ENCODE data around the gene PEX5. TPM values are rescaled to one million over a fixed set of nuclear protein-coding genes. Genes with fewer than 3 reads are reported as not detected.

PEX5 gene
- total RNA-seq, 1 donor from 2014 or later = 50.2 TPM

DNA sequence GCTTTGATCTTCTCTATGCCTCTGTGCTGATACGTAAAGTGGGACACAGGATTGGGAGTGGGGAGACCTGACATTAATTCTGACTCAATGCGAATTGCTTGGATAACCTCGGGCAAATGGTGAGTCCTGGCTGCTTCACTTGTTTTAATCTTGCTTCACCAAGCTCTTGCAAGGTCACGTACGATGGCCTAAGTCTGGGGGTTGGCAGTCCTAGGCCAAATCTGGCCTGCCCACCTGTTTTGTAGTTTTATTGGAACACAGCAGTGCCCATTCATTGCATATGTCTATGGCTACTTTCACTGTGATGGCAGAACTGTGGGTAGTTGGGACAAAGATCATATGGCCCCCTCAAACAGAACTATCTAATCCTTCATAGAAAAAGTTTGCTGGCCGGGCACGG, 45.9 kb upstream of the PEX5 start:
- TF ChIP-seq, protein P1, sequence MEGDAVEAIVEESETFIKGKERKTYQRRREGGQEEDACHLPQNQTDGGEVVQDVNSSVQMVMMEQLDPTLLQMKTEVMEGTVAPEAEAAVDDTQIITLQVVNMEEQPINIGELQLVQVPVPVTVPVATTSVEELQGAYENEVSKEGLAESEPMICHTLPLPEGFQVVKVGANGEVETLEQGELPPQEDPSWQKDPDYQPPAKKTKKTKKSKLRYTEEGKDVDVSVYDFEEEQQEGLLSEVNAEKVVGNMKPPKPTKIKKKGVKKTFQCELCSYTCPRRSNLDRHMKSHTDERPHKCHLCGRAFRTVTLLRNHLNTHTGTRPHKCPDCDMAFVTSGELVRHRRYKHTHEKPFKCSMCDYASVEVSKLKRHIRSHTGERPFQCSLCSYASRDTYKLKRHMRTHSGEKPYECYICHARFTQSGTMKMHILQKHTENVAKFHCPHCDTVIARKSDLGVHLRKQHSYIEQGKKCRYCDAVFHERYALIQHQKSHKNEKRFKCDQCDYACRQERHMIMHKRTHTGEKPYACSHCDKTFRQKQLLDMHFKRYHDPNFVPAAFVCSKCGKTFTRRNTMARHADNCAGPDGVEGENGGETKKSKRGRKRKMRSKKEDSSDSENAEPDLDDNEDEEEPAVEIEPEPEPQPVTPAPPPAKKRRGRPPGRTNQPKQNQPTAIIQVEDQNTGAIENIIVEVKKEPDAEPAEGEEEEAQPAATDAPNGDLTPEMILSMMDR (conservative IDR thresholded peaks at IDR 0.05) = no peak
- no peaks in the 10 kb centered on the region for H3K4me1 Mint-ChIP-seq (ENCODE audit: unreplicated experiment)
- no peak for DNase-seq (ENCODE audit: extremely low spot score, unreplicated experiment)
- H3K9me3 Mint-ChIP-seq = no peaks in the 10 kb centered on the region
- H3K27me3 Mint-ChIP-seq = no peaks in the 10 kb centered on the region
- peaks cover 52% of the 10 kb centered on the region for H3K36me3 Mint-ChIP-seq
- no peak overlapping the region for H3K27ac Mint-ChIP-seq
- H3K4me3 Mint-ChIP-seq = no peak overlapping the region

DNA sequence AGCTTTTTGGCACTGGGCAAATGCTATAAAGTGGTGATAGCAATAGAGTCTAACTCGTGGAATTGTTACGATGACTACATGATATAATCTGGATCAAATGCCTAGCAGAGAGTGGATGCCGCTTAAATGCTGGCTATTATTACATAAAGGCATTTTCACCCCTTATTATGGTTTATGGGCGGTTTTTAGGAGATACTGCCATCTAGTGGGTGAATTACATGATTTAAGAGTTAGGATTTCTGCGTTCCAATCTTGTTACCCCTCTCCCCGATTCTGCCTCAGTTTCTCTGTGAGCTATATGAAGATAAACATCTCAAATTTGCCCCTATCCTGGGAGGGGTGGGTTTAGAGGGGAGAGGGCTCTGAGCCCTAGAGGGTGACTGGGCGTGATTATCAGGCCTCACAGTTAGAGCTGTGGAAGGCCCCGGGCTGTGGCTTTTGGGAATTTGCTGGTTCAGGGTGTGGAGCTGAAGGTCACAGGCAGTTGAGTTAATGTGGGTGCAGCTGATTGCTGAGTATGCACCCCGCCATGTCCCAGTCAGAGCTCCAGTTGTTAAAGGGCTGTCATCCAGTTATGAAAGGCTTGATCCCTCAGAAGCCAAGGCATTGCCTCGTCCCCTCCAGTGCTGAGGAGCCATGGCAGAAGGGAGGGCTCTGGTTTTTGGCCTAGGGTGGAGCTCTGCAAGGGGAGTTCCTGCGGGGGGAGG, 44.9 kb upstream of the PEX5 start:
- Mint-ChIP-seq H3K27ac (no peak overlapping the region), H3K9me3 (no peaks in the 10 kb centered on the region), H3K36me3 (peaks cover 45% of the 10 kb centered on the region), H3K4me3 (no peak overlapping the region), H3K4me1 (ENCODE audit: unreplicated experiment) (no peaks in the 10 kb centered on the region), H3K27me3 (no peaks in the 10 kb centered on the region)
- no peak for DNase-seq (ENCODE audit: extremely low spot score, unreplicated experiment)
- TF ChIP-seq, protein P1 (conservative IDR thresholded peaks at IDR 0.05) = peak; percentile 79

DNA sequence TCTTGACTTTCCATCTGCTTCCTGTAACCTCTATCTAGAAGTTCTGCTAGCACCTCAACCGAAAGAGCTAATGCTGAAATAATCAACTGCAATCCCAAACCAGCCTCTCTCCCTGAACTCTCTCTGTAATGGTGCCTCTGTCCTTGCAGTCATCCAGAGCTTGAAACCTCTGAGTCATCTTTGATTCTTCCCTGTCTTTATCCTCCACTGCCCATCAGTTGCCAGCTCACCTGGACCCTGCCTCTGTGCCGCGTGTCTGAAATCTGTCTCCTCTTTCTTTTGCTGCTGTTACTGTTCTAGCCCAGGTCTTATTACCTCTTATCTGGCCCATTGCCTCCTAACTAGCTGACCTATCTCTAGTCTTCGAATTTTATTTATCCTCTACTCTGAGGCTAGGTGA, 43.8 kb upstream of the PEX5 start:
- no peaks in the 10 kb centered on the region for H3K4me1 Mint-ChIP-seq (ENCODE audit: unreplicated experiment)
- peaks cover 47% of the 10 kb centered on the region for H3K36me3 Mint-ChIP-seq
- no peak for DNase-seq (ENCODE audit: extremely low spot score, unreplicated experiment)
- H3K4me3 Mint-ChIP-seq = no peak overlapping the region
- TF ChIP-seq, protein P1 (conservative IDR thresholded peaks at IDR 0.05) = no peak
- H3K9me3 Mint-ChIP-seq = no peaks in the 10 kb centered on the region
- no peak overlapping the region for H3K27ac Mint-ChIP-seq
- H3K27me3 Mint-ChIP-seq = no peaks in the 10 kb centered on the region

DNA sequence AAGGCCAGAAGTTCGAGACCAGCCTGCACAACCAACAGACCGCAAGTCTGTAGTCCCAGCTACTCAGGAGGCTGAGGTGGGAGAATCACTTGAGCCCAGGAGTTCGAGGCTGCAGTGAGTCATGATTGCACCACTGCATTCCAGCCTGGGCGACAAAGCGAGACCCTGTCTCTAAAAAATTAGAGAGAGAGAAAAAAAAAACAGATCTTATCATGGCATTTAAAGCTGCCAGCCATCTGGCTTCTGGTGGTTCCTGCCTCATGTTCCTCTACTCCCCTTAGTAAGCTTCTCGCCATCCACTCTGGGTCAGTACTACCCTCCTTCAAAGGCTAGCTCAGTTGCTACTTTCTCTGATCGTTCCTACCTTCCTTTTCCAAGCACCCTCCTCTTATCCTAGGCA, 43.3 kb upstream of the PEX5 start:
- TF ChIP-seq, protein P1 (conservative IDR thresholded peaks at IDR 0.05) = no peak
- Mint-ChIP-seq H3K4me3 (no peak overlapping the region), H3K9me3 (no peaks in the 10 kb centered on the region), H3K4me1 (ENCODE audit: unreplicated experiment) (no peaks in the 10 kb centered on the region), H3K27me3 (no peaks in the 10 kb centered on the region), H3K27ac (no peak overlapping the region), H3K36me3 (peaks cover 46% of the 10 kb centered on the region)
- DNase-seq (ENCODE audit: extremely low spot score, unreplicated experiment) = no peak

DNA sequence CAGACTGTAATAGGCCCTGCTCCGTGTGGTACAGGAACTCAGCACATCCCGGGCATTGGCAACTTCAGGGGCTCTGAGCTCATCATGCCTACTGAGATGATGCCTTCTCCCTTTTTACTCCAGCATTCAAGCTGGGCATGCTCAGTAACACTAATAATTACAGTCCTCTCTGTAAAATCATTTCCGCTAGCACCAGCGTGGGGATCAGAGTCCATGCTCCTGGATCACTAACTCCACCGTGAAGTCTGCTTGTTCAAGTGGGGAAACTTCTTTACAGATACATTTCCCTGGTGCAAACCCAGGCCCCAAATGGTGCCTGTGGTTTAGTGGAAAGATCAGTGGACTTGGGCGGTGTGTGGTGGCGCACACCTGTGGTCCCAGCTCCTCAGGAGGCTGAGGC, 42.6 kb upstream of the PEX5 start:
- H3K27me3 Mint-ChIP-seq = no peaks in the 10 kb centered on the region
- TF ChIP-seq, protein P1 (conservative IDR thresholded peaks at IDR 0.05) = no peak
- peaks cover 39% of the 10 kb centered on the region for H3K36me3 Mint-ChIP-seq
- H3K4me3 Mint-ChIP-seq = no peak overlapping the region
- H3K9me3 Mint-ChIP-seq = no peaks in the 10 kb centered on the region
- no peaks in the 10 kb centered on the region for H3K4me1 Mint-ChIP-seq (ENCODE audit: unreplicated experiment)
- no peak overlapping the region for H3K27ac Mint-ChIP-seq
- no peak for DNase-seq (ENCODE audit: extremely low spot score, unreplicated experiment)
